Activated naive CD4-positive, alpha-beta T cell treated with anti-CD3 and anti-CD28 coated beads for 36 hours (primary cell): ENCODE results near the gene VTCN1. TPM values are rescaled to one million over a fixed set of nuclear protein-coding genes. Genes with fewer than 3 reads are reported as not detected.
A peak's percentile ranks its signal among the peaks of the same experiment; 100 is the strongest.

Source experiments
- CTCF ChIA-PET: fragments of 350-600 bp; sonication (Branson Sonifier 250); formaldehyde crosslinking; loops from one replicate; lab custom pipeline; 2021; ENCODE audit warnings: antibody characterized with exemption; lab: Charles Lee
- DNase-seq: peaks from one replicate; pipeline ENCODE4 v3.0.0-alpha.2; 2020
- H3K27ac Mint-ChIP-seq: one replicate; pipeline ENCODE4 v1.8.0; 2021; ENCODE audit warnings: mild to moderate bottlenecking, mixed read lengths
- H3K27me3 Mint-ChIP-seq: one replicate; pipeline ENCODE4 v1.8.0; 2021; ENCODE audit warnings: low read depth, mixed read lengths
- H3K36me3 Mint-ChIP-seq: one replicate; pipeline ENCODE4 v1.8.0; 2021; ENCODE audit warnings: low read depth, mixed read lengths
- H3K4me1 Mint-ChIP-seq: one replicate; pipeline ENCODE4 v1.8.0; 2021; ENCODE audit warnings: low read depth, mixed read lengths
- H3K4me3 Mint-ChIP-seq: one replicate; pipeline ENCODE4 v1.8.0; 2021; ENCODE audit warnings: mild to moderate bottlenecking, moderate library complexity, mixed read lengths
- H3K9me3 Mint-ChIP-seq: one replicate; pipeline ENCODE4 v1.8.0; 2021; ENCODE audit warnings: mixed read lengths
- intact Hi-C: fragments of 100-400 bp; cut with micrococcal nuclease; formaldehyde crosslinking; loops from one replicate; pipeline ENCODE4 v1.15.1; 2023
- total RNA-seq, 2 experiments: library from RNA; stranded (reverse); gene quantifications; one replicate each; pipeline ENCODE4 v1.2.3, GENCODE V29; 2021

VTCN1 gene
- total RNA-seq, 2 experiments from 2014 or later, result not detected

GRCh38 chr1:117118137-117118536, 92.6 kb downstream of the VTCN1 start:
- H3K4me1 Mint-ChIP-seq, result no peaks in the 10 kb centered on the region
- no peak overlapping the region for H3K27ac Mint-ChIP-seq
- no peaks in the 10 kb centered on the region for H3K36me3 Mint-ChIP-seq
- H3K9me3 Mint-ChIP-seq, result no peaks in the 10 kb centered on the region
- H3K27me3 Mint-ChIP-seq, result peaks cover 9% of the 10 kb centered on the region
- no peak overlapping the region for H3K4me3 Mint-ChIP-seq
- intact Hi-C loops, result no loop called here
- no peak for DNase-seq
- CTCF ChIA-PET, result interaction anchor here (0.6 to 2.7 kb wide), 2 partner anchors 11 to 69 kb away, joined by 3 to 9 read pairs; no protein-coding TSS in a partner anchor

GRCh38 chr1:117117697-117118096, 93.0 kb downstream of the VTCN1 start:
- H3K27ac Mint-ChIP-seq, result no peak overlapping the region
- no peaks in the 10 kb centered on the region for H3K9me3 Mint-ChIP-seq
- CTCF ChIA-PET, result no interaction called here
- H3K27me3 Mint-ChIP-seq, result peaks cover 7% of the 10 kb centered on the region
- intact Hi-C loops, result no loop called here
- no peak for DNase-seq
- no peak overlapping the region for H3K4me3 Mint-ChIP-seq
- no peaks in the 10 kb centered on the region for H3K36me3 Mint-ChIP-seq
- H3K4me1 Mint-ChIP-seq, result no peaks in the 10 kb centered on the region

GRCh38 chr1:117116784-117117130, 94.0 kb downstream of the VTCN1 start:
- DNase-seq, result no peak
- CTCF ChIA-PET, result no interaction called here
- no peaks in the 10 kb centered on the region for H3K4me1 Mint-ChIP-seq
- no peaks in the 10 kb centered on the region for H3K9me3 Mint-ChIP-seq
- intact Hi-C loops, result no loop called here
- no peak overlapping the region for H3K27ac Mint-ChIP-seq
- H3K27me3 Mint-ChIP-seq, result peaks cover 5% of the 10 kb centered on the region
- no peak overlapping the region for H3K4me3 Mint-ChIP-seq
- no peaks in the 10 kb centered on the region for H3K36me3 Mint-ChIP-seq

- H3K9me3 Mint-ChIP-seq, result no peaks in the 10 kb centered on the region
- H3K27ac Mint-ChIP-seq, result no peak overlapping the region
- H3K27me3 Mint-ChIP-seq, result peaks cover 5% of the 10 kb centered on the region
- no peaks in the 10 kb centered on the region for H3K36me3 Mint-ChIP-seq
- intact Hi-C loops, result no loop called here
- H3K4me3 Mint-ChIP-seq, result no peak overlapping the region
- DNase-seq, result no peak
- CTCF ChIA-PET, result interaction anchor here (0.9 kb wide), 1 partner anchor 542 kb away, joined by 3 read pairs; no protein-coding TSS in a partner anchor
- H3K4me1 Mint-ChIP-seq, result no peaks in the 10 kb centered on the region
These were observed 94.5 kb downstream of the VTCN1 start for GRCh38 chr1:117116090-117116783.

GRCh38 chr1:117114877-117115276, 95.8 kb downstream of the VTCN1 start:
- Mint-ChIP-seq H3K27ac (no peak overlapping the region), H3K4me3 (no peak overlapping the region), H3K9me3 (no peaks in the 10 kb centered on the region), H3K27me3 (no peaks in the 10 kb centered on the region), H3K36me3 (no peaks in the 10 kb centered on the region), H3K4me1 (peaks cover 5% of the 10 kb centered on the region)
- CTCF ChIA-PET, result interaction anchor here (1.0 kb wide), 1 partner anchor 14 kb away, joined by 4 read pairs; no protein-coding TSS in a partner anchor
- no peak for DNase-seq
- intact Hi-C loops, result no loop called here

- Mint-ChIP-seq H3K4me3 (no peak overlapping the region), H3K27me3 (no peaks in the 10 kb centered on the region), H3K9me3 (no peaks in the 10 kb centered on the region), H3K4me1 (peaks cover 13% of the 10 kb centered on the region), H3K27ac (no peak overlapping the region), H3K36me3 (peaks cover 2% of the 10 kb centered on the region)
- DNase-seq, result no peak
- CTCF ChIA-PET, result interaction anchor here (1.0 kb wide), 1 partner anchor 15 kb away, joined by 6 read pairs; no protein-coding TSS in a partner anchor
- intact Hi-C loops, result no loop called here
These were observed 97.5 kb downstream of the VTCN1 start for GRCh38 chr1:117113199-117113598.

- Mint-ChIP-seq H3K27ac (no peak overlapping the region), H3K27me3 (no peaks in the 10 kb centered on the region), H3K36me3 (peaks cover 8% of the 10 kb centered on the region), H3K4me3 (no peak overlapping the region), H3K9me3 (no peaks in the 10 kb centered on the region), H3K4me1 (peaks cover 13% of the 10 kb centered on the region)
- CTCF ChIA-PET, result interaction anchor here (1.4 kb wide), 1 partner anchor 16 kb away, joined by 6 read pairs; no protein-coding TSS in a partner anchor
- intact Hi-C loops, result no loop called here
- no peak for DNase-seq
These were observed 98.5 kb downstream of the VTCN1 start for GRCh38 chr1:117112047-117112717.

- Mint-ChIP-seq H3K4me3 (no peak overlapping the region), H3K36me3 (peaks cover 16% of the 10 kb centered on the region), H3K9me3 (no peaks in the 10 kb centered on the region), H3K27ac (no peak overlapping the region), H3K27me3 (no peaks in the 10 kb centered on the region), H3K4me1 (peaks cover 13% of the 10 kb centered on the region)
- intact Hi-C loops, result no loop called here
- CTCF ChIA-PET, result interaction anchor here (0.6 to 1.6 kb wide), 3 partner anchors 9 to 318 kb away, joined by 3 to 6 read pairs (median 4); no protein-coding TSS in a partner anchor
- no peak for DNase-seq
These were observed 100.0 kb downstream of the VTCN1 start for GRCh38 chr1:117110774-117111173.

GRCh38 chr1:117107364-117107763, 103.4 kb downstream of the VTCN1 start:
- Mint-ChIP-seq H3K27ac (no peak overlapping the region), H3K9me3 (no peaks in the 10 kb centered on the region), H3K36me3 (peaks cover 38% of the 10 kb centered on the region), H3K27me3 (no peaks in the 10 kb centered on the region), H3K4me3 (no peak overlapping the region), H3K4me1 (peaks cover 13% of the 10 kb centered on the region)
- intact Hi-C loops, result no loop called here
- CTCF ChIA-PET, result interaction anchor here (0.6 to 1.7 kb wide), 2 partner anchors 21 to 166 kb away, joined by 4 to 5 read pairs; no protein-coding TSS in a partner anchor
- no peak for DNase-seq

GRCh38 chr1:117106478-117106877, 104.2 kb downstream of the VTCN1 start:
- CTCF ChIA-PET, result interaction anchor here (1.1 to 1.7 kb wide), 2 partner anchors 22 to 39 kb away, joined by 3 to 5 read pairs; no protein-coding TSS in a partner anchor
- DNase-seq, result peak; percentile 36
- Mint-ChIP-seq H3K36me3 (peaks cover 42% of the 10 kb centered on the region), H3K4me1 (peaks cover 13% of the 10 kb centered on the region), H3K27ac (no peak overlapping the region), H3K9me3 (no peaks in the 10 kb centered on the region), H3K4me3 (no peak overlapping the region), H3K27me3 (no peaks in the 10 kb centered on the region)
- intact Hi-C loops, result no loop called here

GRCh38 chr1:117105722-117106121, 105.0 kb downstream of the VTCN1 start:
- intact Hi-C loops, result no loop called here
- Mint-ChIP-seq H3K4me1 (peaks cover 12% of the 10 kb centered on the region), H3K9me3 (no peaks in the 10 kb centered on the region), H3K4me3 (no peak overlapping the region), H3K36me3 (peaks cover 49% of the 10 kb centered on the region), H3K27ac (no peak overlapping the region), H3K27me3 (no peaks in the 10 kb centered on the region)
- DNase-seq, result no peak
- CTCF ChIA-PET, result no interaction called here

- H3K4me1 Mint-ChIP-seq, result peaks cover 8% of the 10 kb centered on the region
- no peak overlapping the region for H3K4me3 Mint-ChIP-seq
- no peaks in the 10 kb centered on the region for H3K9me3 Mint-ChIP-seq
- H3K36me3 Mint-ChIP-seq, result peaks cover 57% of the 10 kb centered on the region
- H3K27ac Mint-ChIP-seq, result no peak overlapping the region
- intact Hi-C loops, result no loop called here
- CTCF ChIA-PET, result no interaction called here
- H3K27me3 Mint-ChIP-seq, result no peaks in the 10 kb centered on the region
- no peak for DNase-seq
These were observed 105.7 kb downstream of the VTCN1 start for GRCh38 chr1:117104986-117105385.
